ENCODE measurements around the gene EDN3. TPM values are rescaled to one million over a fixed set of nuclear protein-coding genes. Genes with fewer than 3 reads are reported as not detected.

EDN3 gene
- total and polyA plus RNA-seq, 2 donors (not counting 3 experiments of a cell fraction or from before 2014, with no cell fraction given): not detected

- intact Hi-C loops (cut with micrococcal nuclease): no loop called here
- CTCF ChIA-PET: no interaction called here
- POLR2A ChIA-PET: no interaction called here
Observed at GRCh38 chr20:59361411-59361810, 61.0 kb downstream of the EDN3 start.

More at GRCh38 chr20:59361411-59361810, 61.0 kb downstream of the EDN3 start:
- TF ChIP-seq POLR2AphosphoS5 (IDR thresholded peaks at IDR 0.05; ENCODE audit: insufficient read depth, low read depth, low read length) (no peak), CTCF (IDR thresholded peaks at IDR 0.05; ENCODE audit: extremely low read depth in 1 of 2, insufficient read depth in 1 of 2, low read depth in 1 of 2, low read length in 2 of 2) (no peak), POLR2A (IDR thresholded peaks at IDR 0.05; ENCODE audit: low read depth, low read length) (no peak), FOS (IDR thresholded peaks at IDR 0.05; ENCODE audit: borderline replicate concordance, insufficient read depth, low read length) (no peak), GATA2 (IDR thresholded peaks at IDR 0.05; ENCODE audit: insufficient read depth, insufficient read length, low read depth, low read length) (no peak), MYC (IDR thresholded peaks at IDR 0.05; ENCODE audit: low read depth, low read length) (no peak), MAX (IDR thresholded peaks at IDR 0.05; ENCODE audit: insufficient read depth, insufficient read length) (no peak), JUN (IDR thresholded peaks at IDR 0.05; ENCODE audit: borderline replicate concordance, insufficient read depth, insufficient read length, low read depth) (no peak)
- H3K9me1 ChIP-seq (replicated peaks; ENCODE audit: control insufficient read depth, extremely low read depth, insufficient read depth, low read length): no peaks in the 10 kb centered on the region
- H4K20me1 ChIP-seq (replicated peaks; ENCODE audit: control insufficient read depth, extremely low read depth, insufficient read depth, low read length): no peaks in the 10 kb centered on the region
- no peak overlapping the region for H3K27ac ChIP-seq (ENCODE audit: insufficient read depth, low read depth, low read length)
- no peak overlapping the region for H3K4me2 ChIP-seq (ENCODE audit: insufficient read depth, low read length)
- dilution Hi-C loops (cut with MboI; ENCODE audit: extremely low pct_ligation_motif_present, low sequenced_read_pairs): no loop called here
- H2AFZ ChIP-seq (ENCODE audit: low read depth, low read length): no peak overlapping the region
- FAIRE-seq: no peak
- no TSS peak for BruUV-seq (replicated peaks)
- DNase-seq (ENCODE audit: low read depth, low spot score): no peak
- H3K36me3 ChIP-seq (ENCODE audit: control insufficient read depth in 2 of 2, extremely low read depth in 1 of 2, insufficient read depth in 2 of 2, low read length in 2 of 2): no peaks in the 10 kb centered on the region
- no peak overlapping the region for H3K9ac ChIP-seq (replicated peaks; ENCODE audit: extremely low read depth, insufficient read depth, low read length)
- H3K79me2 ChIP-seq (ENCODE audit: control insufficient read depth, insufficient read depth, low read length): no peaks in the 10 kb centered on the region
- H3K9me3 ChIP-seq (replicated peaks; ENCODE audit: control insufficient read depth, insufficient read depth, low read length): no peaks in the 10 kb centered on the region
- no peak overlapping the region for H3K4me3 ChIP-seq (replicated peaks in 1 of 3; ENCODE audit: insufficient read depth in 1 of 3, low read depth in 1 of 3, low read length in 3 of 3)
- H3K27me3 ChIP-seq (ENCODE audit: control insufficient read depth in 2 of 2, insufficient read depth in 2 of 2, low read length in 2 of 2): no peaks in the 10 kb centered on the region
- H3K4me1 ChIP-seq (ENCODE audit: control insufficient read depth, extremely low read depth, insufficient read depth, low read length): no peaks in the 10 kb centered on the region

Data from endothelial cell of umbilical vein (primary cell).